GM19463 (cell line): Measurements from ENCODE around the gene PRMT6.
"Not testable (repeated sequence)": the region's sequence is repeated elsewhere in the genome, so short reads cannot be mapped to it uniquely, and the experiment has no call there.

Experiments
- ATAC-seq: cut with Tn5 transposase; IDR thresholded peaks from one replicate; pipeline ENCODE4 v1.9.1; 2021; ENCODE audit warnings: mild to moderate bottlenecking, moderate library complexity; ENCODE audit not compliant: unreplicated experiment

PRMT6 gene

DNA sequence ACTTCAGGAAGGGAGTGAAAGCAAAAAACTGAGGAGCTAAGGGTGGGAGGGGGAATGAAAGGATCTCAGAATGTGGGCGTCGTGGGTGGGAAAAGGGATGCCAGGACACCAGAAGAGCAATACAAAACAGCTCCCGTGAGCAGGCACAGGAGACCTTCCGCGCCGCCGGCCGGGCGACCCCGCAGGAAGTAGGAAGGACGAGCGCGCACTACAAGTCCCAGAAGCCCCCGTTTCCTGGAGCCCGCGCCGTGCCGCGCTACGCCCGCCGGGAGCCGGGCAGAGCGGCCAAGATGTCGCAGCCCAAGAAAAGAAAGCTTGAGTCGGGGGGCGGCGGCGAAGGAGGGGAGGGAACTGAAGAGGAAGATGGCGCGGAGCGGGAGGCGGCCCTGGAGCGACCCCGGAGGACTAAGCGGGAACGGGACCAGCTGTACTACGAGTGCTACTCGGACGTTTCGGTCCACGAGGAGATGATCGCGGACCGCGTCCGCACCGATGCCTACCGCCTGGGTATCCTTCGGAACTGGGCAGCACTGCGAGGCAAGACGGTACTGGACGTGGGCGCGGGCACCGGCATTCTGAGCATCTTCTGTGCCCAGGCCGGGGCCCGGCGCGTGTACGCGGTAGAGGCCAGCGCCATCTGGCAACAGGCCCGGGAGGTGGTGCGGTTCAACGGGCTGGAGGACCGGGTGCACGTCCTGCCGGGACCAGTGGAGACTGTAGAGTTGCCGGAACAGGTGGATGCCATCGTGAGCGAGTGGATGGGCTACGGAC, at the start of gene PRMT6:
TSS of gene PRMT6 (plus strand) at position 249 of the 771 bp plus-strand sequence. CDS start at position 291, 42 bp downstream.
- ATAC-seq = peak; percentile 90

DNA sequence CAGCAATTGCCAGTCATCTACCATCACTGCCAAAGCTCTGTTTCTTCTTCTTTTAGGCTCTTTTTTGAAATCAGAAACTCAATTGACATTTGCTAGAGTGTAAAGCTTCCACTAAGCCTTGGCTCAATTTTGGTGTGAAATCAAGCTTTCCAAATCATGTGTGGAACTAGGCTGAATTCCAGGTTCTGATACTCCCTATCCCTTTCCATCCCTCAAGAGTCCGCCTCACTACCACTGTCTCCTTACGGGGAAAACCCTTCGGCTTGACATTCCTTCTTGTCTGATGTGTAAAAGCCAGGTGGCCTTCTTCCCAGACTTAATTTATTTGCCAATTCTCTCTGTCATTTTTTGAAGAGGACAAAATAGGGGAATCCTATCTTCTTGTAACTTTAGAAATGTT, 47.2 kb upstream of the PRMT6 start:
- no peak for ATAC-seq

DNA sequence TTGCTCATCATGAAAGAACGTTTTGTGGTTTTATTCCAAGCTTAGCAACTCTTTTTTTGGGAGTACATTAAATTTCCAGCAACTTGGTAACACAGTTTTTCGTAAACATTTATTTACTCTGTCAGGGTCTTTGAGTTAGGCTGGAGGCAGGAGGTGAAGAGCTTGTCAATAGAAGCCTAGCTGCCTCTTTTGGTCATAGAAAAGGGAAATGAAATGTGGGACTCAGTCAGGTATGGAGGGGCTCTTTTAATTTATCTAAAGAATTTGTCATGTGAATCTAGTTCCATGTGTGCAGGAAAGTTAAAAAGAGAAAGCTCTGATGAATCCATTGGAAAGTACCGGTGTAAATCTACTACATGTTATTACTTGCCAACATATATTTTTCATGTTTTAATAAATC, 45.9 kb upstream of the PRMT6 start:
- ATAC-seq = no peak

DNA sequence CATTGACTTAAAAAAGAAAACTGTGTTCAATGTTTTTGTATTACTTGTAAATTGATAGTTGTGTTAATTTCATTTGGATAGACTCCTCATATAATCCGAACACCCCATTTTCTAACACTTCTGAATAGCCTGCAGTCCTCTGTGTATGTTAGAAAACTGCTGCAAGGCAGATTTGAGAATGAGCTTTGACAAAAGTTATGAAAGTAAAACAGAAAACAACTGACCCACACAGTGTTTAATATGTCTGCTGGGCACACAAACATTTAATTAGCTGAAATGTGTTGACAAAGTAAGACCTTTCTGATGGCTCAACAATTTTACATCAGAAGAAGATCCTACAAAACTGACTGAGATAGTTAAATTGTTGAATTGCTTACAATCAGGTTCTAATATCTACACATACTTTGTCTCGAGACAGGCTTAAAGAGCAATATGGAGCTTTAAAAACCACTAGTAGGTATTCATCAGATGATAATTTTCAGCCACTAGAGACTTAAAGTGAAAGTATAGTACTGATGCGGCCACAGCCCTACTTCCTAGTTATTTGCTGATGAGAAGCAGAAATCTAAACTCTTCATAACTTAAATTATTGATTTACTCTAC, 40.0 kb upstream of the PRMT6 start:
- peak; percentile 88 for ATAC-seq

DNA sequence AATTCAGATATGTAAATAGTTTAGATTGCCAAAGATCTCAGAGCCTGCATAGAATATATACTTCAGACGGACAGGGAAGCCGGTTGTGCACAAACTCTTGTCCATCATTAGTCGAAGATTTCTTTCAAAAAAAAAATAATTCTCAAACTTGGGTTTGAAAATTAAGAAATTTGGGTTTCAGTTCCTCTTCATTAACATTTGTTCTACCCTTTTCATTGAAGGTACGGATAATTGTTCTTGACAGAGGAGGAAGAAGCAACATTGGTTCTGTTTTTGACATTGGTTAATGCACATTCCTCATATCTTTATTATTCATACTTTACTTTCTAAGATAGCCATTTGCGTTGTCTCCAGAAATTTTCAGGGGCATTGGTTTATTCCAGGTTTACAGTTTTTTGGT, 38.0 kb upstream of the PRMT6 start:
- ATAC-seq = no peak

DNA sequence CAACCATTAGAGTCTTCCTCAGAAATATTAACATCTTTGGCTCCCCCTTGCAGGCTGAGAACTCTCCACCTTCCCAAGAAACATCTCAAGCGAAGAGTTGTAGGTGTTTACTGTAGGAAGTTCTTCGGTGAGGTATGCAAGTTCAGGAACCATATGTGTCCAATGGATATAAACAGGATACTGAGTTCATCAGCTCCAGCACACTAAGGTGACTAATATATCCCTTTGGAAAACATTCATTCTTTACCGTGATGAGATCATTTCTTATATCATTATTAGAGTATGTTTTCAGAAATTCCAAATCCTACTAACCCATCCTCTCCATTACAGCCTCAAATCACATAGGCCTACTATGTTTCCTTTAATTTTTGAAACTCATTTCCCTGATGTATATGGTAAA, 37.3 kb upstream of the PRMT6 start:
- no peak for ATAC-seq

DNA sequence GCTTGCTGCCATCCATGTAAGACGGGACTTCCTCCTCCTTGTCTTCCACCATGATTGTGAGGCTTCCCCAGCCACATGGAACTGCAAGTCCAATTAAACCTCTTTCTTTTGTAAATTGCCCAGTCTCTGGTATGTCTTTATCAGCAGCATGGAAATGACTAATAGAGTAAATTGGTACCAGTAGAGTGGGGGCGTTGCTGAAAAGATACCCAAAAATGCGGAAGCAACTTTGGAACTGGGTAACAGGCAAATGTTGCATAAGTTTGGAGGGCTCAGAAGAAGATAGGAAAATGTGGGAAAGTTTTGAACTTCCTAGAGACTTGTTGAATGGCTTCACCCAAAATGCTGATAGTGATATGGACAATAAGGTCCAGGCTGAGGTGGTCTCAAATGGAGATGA, 17.6 kb upstream of the PRMT6 start:
- ATAC-seq = not testable (repeated sequence)

DNA sequence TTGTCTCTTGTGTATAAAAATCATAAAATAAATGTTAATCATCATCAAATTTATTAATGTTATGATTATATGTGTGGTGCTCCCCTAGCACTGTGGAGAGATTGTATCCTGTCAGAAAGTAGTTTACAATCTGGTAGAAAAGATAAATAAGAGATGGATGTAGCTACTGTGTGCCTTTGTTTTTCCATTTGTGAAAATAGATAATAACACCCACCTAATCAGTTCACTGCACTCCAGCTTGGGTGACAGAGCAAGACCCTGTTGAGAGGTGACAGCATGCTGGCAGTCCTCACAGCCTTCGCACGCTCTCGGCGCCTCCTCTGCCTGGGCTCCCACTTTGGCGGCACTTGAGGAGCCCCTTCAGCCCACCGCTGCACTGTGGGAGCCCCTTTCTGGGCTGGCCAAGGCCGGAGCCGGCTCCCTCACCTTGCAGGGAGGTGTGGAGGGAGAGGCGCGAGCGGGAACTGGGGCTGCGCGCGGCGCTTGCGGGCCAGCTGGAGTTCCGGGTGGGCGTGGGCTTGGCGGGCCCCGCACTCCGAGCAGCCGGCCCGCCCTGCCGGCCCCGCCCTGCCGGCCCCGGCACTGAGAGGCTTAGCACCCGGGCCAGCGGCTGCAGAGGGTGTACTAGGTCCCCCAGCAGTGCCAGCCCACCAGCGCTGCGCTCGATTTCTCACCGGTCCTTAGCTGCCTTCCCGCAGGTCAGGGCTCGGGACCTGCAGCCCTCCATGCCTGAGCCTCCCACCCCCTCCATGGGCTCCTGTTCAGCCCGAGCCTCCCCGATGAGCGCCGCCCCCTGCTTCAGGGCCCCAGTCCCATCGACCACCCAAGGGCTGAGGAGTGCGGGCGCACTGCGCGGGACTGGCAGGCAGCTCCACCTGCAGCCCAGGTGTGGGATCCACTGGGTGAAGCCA, 11.9 kb upstream of the PRMT6 start:
- not testable (repeated sequence) for ATAC-seq

DNA sequence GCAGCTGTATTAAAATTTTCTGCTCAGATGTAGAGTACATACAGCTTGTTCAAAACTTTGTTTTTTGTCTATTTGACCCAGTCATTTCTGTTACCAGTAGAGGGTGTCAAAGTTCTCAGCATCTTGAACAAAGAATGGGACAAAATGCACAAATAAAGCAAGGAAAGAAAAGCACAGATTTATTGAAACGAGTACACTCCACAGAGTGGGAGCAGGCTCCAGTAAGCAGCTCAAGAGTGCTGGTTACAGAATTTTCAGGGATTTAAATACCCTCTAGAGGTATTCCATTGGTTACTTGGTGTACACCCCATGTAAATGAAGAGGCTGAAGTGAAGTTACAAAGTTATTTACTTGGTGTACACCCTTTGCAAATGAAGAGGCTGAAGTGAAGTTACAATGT, 8.9 kb upstream of the PRMT6 start:
- no peak for ATAC-seq

DNA sequence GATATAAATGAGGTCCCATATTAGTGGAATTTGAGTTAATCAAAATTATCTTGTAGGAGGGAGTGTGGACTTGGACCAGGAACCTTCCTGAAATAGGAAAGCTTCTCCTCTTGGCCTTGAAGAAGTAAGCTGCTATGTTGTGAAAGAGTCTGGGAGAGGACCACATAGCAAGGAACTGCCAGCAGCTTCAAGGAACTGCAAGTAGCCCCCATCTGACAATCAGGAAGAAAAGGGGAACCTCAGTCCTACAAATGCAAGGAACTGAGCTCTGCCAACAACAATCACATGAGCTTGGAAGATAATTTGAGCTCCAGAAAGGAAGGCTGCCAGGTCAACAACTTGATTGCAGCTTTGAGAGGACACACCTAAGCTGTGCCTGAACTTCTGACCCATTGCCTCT, 8.2 kb upstream of the PRMT6 start:
- ATAC-seq = no peak

DNA sequence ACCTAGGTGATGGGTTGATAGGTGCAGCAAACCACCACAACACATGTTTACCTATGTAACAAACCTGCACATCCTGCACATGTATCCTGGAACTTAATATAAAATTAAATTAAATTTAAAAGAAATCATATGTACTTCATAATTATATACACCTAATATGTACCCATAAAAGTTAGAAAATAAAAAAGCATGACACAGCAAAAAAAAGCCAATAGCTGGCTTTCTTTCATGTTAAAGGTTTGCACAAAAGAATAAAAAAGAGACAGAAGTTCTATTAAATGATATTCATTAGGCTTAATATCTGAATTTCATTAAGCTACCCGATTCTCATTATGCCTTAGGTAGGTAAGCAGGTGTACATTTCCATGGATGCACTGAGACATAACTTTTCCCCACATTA, 5.2 kb upstream of the PRMT6 start:
- ATAC-seq = no peak

DNA sequence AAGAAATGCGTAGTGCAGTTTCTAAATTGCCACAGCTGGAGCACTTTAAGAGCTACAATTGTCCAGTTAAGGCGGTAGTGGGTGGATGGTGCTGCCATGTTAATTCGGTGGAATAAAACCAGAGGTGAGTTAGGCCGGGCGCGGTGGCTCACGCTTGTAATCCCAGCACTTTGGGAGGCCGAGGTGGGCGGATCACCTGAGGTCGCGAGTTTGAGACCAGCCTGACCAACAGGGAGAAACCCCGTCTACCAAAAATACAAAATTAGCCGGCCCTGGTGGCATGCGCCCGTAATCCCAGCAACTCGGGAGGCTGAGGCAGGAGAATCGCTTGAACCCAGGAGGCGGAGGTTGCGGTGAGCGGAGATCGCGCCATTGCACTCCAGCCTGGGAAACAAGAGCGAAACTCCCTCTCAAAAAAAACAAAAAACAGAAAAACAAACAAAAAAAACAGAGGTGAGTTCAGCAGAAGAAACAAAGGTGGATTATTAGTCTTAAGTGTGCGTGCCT, 502 bp upstream of the PRMT6 start:
- ATAC-seq = not testable (repeated sequence)

DNA sequence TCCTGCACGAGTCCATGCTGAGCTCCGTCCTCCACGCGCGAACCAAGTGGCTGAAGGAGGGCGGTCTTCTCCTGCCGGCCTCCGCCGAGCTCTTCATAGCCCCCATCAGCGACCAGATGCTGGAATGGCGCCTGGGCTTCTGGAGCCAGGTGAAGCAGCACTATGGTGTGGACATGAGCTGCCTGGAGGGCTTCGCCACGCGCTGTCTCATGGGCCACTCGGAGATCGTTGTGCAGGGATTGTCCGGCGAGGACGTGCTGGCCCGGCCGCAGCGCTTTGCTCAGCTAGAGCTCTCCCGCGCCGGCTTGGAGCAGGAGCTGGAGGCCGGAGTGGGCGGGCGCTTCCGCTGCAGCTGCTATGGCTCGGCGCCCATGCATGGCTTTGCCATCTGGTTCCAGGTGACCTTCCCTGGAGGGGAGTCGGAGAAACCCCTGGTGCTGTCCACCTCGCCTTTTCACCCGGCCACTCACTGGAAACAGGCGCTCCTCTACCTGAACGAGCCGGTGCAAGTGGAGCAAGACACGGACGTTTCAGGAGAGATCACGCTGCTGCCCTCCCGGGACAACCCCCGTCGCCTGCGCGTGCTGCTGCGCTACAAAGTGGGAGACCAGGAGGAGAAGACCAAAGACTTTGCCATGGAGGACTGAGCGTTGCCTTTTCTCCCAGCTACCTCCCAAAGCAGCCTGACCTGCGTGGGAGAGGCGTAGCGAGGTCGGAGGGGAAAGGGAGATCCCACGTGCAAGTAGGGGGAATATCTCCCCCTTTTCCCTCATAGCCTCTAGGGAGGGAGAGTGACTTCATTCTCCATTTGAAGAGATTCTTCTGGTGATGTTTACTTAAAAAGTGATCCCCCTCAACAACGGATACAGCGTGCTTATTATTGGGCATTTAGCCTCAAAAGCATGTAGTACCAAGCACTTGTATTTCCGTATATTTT, 991 bp downstream of the PRMT6 start:
- ATAC-seq = peak; percentile 65

DNA sequence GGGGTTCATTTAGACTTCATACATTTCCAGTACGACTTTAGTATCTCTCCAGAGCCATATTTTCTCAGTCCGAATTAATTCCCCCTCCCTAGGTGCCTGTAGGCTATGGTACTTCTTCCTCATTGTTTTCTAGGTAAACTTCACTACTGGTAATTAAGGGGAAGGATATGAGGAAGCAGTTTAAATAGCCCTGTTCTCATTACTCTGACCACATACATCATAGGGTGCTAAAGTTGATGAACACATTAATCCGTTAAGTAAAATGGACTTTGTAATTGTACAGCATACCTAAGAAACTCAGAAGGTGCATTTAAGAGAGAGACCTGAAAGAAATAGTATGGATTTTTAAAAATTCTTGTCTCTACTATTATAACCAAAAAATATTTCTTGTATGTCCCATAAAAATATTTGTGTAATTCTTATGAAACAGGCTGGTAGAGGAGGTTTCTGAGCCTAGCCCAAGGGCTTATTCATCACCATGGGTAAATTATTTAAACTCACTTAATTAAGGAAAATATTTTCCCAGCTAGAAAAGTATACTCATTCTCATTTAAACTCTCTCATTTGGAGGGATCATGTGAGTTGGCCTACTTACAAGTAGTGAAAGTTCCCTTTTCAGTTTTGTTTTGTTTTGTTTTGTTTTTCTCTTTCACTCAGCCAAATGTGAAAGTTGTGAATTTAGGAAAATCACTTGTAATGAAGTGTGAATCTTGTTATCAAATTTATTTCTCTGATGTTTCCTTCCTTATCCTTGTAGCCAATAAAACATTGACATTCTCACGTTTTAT, 2.0 kb downstream of the PRMT6 start:
- no peak for ATAC-seq

DNA sequence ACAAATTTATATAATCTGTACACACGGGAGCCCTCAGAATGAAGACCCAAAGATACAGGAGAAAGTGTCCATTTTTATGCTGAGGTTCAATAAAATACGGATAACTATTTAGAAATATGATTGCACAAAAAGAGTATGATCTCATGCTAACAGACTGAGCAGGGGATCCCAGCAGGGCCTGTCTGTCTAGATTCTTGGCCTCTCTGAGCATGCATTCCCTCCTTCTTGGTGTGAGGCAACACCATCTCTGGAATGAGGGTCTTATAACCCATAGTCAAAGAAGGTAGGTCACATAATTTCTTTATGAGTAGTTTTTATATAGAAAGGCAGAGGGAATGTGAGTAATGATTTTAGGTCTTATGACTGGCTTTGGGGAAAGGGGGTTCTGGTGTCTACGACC, 5.4 kb downstream of the PRMT6 start:
- ATAC-seq = no peak

DNA sequence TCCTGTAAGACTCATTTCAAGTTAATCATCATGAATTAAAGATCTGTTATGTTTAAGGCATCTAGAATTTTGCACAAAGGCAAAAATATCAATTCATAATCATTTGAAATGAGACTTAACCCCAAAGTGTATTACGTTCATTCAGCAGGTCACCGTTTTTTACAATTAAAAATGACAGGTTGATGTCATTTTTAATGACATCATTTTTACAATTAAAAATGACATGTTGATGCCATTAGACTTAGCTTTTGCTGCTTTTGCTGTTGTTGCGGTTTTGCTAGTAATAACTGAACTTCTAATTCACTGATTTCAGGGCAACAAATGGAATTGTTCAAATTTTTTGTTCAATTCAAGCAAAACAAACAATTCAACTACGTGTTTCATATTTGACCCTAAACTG, 17.0 kb downstream of the PRMT6 start:
- ATAC-seq = no peak

DNA sequence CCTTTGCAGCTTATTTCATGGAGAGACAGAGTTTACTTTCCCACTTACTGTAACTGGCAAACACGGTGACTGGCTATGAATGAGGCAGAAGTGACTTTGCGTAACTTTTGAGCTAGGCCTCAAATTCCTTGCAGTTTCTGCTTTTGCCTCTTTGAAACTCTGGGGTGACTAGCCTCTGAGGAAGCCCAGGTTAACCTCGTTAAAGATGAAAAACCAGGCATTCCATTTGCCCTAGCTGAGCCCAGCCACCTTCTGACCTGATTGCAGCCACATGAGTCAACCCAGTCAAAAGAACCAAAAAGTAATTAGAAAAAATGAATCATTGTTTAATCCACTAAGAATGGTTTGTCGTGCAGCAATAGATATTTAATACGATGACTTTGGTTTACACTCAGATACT, 20.4 kb downstream of the PRMT6 start:
- ATAC-seq = no peak

DNA sequence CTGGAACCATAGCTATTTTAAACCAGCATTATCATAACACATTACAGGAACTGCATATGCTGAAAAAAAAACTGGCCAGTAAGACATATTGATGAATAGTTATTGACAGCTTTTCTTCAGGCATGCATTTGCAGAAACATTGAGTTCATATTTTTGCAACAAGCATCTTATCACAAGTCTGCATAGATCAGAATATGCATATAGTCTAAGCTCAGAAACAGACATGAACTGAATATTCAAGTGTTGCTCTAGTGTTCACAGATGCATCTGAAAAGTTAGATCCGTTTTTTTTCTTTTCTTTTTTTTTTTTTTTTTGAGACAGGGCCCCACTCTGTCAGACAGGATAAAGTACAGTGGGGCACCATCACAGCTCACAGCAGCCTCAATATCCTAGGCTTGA, 22.8 kb downstream of the PRMT6 start:
- no peak for ATAC-seq

DNA sequence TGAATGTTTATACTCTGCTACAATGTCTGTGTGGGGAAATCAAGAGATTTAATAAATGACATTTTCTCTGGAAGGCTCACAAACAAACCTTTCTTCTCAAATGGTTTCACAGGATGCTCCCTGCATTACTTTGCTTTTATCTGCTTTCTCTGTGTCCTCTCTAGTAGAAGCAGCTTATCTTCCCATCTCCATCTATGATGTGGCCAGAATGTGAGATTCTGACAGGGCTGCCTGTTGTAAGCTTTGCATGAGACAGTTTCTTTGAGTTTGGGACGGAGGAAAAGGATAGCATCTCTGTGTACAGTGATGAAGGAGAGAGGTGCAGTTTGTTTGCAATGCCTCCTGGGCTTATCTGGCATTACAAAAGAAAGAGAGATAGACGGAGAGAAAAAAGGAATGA, 24.6 kb downstream of the PRMT6 start:
- ATAC-seq = no peak

DNA sequence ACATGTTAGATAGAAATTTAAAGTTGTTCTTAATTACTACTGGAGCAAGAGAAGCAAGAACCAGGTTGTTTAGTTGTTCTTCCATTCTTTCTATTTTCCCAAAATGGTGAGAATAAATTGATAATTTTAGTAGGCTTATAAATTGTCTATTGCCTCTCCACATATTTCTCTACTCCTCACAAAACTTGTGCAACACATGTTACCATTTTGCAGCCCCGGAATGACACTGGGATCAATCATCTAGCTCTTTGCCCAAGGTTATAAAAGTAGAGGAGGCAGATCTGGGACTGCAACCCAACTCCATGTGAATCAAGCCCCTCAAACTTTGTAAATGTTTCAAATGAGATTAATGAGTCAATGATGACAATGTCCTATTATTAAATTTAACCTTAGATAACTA, 34.9 kb downstream of the PRMT6 start:
- ATAC-seq = no peak
